HG03520 (cell line): Measurements from ENCODE around the gene ZNF853.
"Not testable (repeated sequence)": the region's sequence is repeated elsewhere in the genome, so short reads cannot be mapped to it uniquely, and the experiment has no call there.

ENCODE experiments used
- ATAC-seq: cut with Tn5 transposase; IDR thresholded peaks from one replicate; pipeline ENCODE4 v1.9.1; 2021; ENCODE audit warnings: mild to moderate bottlenecking, moderate library complexity; ENCODE audit not compliant: unreplicated experiment

ZNF853 gene

DNA sequence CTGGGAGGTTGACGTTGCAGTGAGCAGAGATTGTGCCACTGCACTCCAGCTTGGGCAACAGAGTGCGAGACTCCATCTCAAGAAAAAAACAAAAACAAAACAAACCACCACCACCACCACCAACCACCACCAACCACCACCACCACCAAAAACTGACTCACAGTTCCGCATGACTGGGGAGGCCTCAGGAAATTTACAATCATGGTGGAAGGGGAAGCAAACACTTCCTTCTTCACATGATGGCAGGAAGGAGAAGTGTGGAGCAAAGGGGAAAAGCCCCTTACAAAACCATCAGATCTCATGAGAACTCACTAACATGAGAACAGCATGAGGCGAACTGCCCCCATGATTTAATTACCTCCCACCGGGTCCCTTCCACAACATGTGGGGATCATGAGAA, 19.6 kb downstream of the ZNF853 start:
- ATAC-seq, result not testable (repeated sequence)

DNA sequence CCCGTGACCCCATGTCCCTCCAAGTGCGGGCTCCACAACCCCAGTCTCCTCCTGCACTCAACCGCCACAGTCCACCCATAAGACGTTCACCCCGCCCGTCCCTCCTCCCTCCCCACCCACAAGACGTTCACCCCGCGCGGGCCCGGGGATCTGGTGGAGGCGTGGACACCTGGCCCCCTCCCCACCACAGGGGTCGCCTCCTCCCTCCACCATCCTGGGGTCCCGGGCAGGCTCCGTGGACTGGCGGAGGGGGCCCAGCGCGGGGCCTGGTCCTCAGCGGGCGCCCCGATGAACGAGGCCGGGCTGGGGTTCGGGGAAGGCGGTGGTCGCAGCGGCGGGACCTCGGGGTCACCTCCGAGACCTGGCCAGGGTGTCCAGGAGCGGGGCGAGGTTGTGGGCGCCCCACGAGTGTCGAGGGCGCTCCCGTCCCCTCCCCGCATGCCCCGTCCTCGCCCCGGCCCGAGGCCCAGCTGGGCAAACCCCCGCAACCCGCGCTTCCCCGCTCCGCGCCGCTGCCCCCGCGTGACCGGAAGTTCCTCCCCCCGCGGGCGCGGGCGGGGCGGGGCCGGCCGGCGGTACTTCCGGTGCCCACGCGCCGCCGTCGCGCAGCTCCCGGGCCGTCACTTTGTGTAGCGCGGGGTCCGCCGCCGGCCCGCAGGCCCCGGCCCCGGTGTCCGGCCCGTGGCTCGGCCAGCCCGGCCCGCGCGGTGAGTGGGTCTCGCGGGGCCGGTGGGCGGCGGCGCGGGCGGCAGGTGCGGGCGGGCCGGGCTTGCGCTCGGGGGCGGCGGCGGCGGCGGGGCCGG, 21.5 kb downstream of the ZNF853 start, which contains the start of gene ZNF316:
Gene ZNF316, plus strand, starts transcription at position 578 of the 803 bp plus-strand sequence. CDS start 5,092 bp downstream, outside the sequence.
- peak; percentile 51 for ATAC-seq

DNA sequence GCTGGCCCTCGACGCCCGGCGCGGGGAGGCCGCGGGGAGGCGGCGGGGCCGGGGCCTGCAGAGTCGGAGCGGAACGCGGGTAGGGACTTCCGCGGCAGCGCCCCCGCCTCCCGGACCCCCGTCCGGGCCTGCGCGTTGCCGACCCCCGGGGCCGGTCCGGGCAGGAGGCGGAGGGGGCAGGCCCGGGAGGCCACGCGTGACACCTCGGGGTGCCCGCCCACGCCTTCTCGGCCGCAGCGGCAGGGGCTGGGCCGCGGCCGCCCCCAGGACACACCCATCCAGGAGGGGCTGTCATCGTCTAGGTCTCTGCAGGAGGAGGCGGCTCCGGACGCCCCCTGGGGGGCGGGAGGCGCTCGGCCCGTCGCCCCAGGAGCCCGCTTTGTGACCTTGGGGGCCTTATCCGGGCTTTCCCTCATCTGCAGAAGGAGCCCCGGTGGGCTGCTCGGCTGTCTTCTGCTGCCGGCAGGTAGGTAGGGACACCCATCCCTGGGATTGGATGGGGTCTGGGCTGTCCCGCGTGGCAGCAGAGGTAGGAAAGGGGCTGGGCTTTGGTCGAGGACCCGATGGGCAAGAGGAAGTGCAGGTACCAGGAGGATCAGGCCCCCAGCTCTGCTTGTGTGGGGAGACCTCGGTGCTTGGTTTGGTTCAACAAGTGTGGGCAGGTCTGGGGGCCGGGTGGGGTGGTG, 22.3 kb downstream of the ZNF853 start:
- peak; percentile 74 for ATAC-seq

DNA sequence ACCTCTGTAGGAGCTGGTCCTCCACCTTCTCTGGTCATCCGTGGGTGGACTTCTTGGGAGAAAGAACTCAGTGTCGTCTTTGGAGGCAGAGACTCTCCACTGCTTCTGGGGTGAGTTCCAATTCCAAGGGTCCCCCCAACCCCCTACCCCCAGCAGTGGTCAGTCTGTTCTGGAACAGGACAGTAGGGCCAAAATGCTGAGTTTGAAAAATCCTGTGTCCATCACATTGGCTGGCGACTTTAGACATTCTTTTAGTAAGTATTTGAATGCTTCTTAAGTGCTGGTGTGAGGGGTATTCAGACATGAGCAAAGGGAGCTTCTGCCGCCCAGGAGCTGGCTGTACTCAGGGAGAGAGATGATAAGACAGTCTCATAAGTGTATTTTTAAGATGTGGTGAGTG, 23.6 kb downstream of the ZNF853 start:
- ATAC-seq, result no peak

DNA sequence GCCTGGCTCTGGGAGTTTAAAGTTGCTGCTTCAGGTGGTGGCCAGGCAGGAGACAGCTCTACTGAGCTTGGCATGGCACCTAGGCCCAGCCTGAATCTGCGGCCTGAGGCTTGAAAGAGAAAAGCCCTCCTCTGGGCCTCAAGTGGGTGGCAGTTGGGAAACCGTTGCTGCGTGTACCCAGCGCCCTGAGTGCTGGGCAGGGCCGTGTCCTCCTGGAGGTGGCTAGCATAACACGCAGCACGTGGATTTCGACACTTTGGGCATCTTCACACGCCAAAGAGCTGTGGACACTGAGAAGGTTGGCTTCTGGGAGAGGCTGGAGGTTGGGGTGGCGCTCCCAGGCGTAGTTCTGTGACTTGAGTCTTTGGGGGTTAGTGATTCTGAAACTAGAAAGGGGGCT, 24.2 kb downstream of the ZNF853 start:
- ATAC-seq, result no peak

DNA sequence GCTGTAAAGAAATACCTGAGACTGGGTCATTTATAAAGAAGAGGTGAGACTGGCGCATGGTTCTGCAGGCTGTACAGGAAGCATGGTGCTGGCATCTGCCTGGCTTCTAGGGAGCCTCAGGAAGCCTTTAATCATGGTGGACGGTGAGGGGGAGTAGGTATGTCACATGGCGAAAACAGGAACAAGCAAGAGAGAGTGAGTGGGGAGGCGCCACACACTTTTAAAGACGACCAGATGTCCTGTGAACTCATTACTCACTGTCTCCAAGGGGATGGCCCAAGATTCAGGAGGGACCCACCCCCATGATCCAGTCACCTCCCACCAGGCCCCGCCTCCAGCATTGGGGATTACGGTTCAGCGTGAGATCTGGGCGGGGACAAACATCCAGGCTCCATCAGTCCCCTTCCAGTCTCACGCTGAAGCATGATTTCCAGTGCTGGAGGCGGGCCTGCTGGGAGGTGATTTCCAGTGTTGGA, 24.9 kb downstream of the ZNF853 start:
- no peak for ATAC-seq

DNA sequence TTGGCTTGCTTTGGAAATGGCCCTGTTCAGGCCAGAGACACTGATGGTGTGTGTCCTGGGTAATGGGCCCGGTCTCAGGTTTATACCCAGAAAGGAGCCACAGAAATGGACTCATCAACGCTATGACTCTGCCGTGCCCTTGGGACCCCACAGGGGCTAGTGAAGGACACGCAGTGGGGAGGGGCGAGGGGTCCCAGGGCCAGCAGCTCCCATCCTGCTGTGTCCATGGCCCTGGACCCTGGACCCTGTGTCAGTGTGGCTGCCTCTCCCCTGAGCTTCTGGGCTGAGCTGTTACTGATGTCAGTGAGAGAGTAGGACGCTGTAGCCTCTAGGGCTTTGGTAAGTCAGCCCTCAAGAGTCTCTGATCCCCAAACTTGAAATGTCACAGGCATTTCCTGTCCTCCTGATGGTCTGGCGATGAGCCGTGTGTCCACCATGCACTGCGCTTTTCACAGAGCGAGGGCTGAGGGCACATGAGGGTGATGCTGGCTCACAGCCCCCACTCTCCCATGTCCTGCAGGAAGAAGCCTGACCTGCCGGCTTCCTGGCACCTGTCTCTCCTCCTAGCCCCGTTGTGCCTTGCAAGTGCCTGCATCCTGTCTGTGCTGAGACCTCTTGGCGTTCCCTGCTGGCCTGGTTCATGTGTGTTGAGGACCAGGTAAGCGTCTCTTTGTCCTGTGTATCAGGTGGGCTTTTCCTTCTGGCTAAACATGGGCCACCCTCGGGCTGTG, 26.1 kb downstream of the ZNF853 start:
- no peak for ATAC-seq

DNA sequence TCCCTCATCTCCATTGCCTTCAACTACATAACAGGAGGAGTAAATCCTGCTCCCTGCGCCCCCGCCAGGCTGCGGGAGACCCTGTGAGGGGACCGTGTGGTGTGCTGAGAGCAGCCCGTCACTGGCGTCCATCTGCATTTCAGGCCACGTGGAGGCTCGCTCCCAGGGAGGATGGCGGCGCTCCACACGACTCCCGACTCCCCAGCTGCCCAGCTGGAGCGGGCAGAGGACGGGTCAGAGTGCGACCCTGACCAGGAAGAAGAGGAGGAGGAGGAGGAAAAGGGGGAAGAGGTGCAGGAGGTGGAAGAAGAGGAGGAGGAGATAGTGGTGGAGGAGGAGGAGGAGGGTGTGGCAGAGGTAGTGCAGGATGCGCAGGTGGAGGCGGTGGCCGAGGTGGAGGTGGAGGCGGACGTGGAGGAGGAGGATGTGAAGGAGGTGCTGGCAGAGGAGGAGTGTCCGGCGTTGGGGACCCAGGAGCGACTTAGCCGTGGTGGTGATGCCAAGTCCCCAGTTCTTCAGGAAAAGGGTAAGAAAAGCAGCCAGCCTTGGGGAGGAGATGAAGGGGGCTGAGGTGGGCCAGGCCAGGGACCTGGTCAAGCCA, 26.9 kb downstream of the ZNF853 start:
- ATAC-seq, result no peak

DNA sequence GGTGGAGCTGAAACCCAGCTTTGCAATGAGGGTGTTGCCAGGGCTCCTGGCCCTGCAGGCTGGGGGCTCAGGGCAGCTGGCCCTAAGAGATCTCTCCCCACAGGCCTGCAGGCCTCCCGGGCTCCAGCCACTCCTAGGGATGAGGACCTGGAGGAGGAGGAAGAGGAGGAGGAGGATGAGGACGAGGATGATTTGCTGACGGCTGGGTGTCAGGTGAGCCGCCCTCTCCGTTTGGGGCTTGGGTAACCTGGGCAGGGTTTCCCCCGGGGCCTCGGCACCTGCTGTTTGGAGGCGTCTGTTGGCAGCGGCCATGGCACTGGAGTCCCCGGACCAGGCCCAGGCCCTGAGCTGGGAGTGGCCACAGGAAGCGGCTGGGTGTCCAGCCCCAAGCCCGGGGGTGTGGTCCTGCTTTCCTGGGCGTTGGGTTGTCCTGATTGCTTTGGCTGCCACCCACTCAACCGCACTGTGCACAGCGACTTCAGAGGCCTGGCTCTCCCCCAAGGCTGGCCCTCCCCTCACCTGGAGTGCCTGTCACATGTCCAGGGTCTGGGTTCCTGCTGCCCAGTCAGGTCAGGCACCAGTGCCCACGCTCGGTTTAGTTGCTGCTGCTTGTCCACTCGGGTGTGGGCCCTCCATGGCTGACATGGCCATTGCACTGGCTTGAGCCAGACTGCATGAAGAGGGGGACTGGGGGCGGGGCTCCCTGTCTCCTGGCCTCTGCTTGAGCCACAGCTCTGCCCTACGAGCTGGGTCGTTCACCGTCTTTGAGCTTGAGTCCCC, 27.6 kb downstream of the ZNF853 start:
- no peak for ATAC-seq

DNA sequence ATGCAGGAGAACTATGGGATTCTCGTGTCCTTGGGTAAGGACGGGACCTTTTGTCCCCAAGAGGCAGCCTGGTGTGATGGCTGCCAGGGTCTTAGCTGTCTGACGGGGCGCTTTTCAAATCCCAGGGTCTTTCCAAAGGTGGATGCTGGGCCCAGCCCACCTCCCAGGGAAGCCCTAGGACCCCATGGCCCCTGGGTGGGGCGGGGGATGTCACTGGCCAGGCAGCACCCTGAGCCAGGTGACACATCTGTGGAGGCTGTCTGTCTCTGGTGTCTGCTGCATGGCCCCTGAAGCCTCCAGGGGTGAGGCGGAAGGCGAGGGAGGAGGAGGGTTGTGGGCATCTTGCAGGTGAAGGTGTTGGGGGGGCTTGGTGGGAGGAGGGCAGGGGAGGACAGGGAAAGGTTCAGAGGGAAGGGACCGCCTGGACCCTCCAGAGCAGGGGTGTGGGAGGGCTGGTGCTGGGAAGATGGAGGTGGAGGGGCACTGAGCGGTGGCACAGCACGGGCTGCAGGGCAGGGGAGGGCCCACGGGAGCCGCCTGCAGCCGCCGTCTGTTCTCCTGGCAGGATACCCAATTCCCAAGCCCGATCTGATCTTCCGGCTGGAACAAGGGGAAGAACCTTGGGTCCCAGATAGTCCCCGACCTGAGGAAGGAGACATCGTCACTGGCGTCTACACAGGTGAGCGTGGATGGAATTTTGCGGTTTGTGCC, 28.7 kb downstream of the ZNF853 start:
- ATAC-seq, result no peak

DNA sequence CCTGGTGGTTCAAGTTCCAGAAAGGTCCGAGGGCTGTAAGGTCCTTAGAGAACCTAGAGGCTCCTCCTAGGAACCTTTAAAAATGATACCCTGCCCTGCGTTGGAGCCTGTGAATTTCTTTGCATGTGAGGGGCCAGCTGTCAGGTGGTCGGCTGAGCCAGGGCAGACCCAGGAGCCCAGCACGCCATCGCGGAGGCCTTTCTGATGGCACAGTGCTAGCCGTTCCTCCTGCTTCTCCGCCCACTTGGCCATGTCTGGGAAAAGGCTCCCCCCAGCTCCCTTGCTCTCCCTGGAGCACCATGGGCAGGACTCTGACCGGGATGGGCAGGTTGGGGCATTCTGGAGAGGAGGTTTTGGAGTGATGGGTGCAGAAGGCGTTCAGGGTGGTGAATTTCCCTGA, 29.3 kb downstream of the ZNF853 start:
- ATAC-seq, result no peak

DNA sequence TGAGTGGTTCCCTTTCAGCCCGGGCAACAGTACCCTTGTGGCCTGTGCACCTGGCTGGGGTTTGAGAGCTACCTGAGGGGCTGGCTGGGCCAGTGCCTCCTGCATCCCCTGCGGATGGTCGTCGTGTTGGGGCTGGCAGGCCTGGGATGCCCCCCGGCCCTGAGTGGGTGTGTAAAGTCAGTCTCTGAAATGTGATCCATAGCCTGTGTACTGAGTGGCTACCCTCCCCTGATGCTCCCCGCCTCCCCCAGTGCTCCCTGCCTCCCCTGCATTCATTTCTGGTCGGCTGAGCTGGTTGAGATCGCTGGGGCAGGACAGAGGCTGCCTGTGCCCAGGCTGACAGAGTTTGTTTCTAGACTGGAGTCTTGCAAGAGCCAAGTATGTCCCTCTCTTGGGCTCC, 31.1 kb downstream of the ZNF853 start:
- no peak for ATAC-seq

DNA sequence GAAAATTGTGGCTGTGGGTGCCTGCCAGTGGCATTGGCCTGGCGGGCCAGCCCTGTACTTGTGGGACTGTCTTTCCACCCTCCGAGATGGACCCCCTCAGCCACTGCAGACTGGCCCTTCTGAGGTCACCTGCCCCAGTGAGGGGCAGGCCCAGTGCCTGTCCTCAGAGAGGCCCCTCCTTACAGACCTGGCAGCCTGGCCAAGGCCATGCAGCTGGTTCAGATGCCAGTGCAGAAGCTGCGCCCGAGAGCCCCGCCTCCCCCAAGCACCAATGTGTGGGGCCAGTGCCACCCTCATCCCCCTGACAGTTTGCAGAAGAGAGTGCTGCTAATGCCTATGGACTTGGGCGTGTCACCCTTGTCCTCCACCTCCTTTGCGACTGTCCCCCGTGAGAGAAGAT, 31.7 kb downstream of the ZNF853 start:
- no peak for ATAC-seq

DNA sequence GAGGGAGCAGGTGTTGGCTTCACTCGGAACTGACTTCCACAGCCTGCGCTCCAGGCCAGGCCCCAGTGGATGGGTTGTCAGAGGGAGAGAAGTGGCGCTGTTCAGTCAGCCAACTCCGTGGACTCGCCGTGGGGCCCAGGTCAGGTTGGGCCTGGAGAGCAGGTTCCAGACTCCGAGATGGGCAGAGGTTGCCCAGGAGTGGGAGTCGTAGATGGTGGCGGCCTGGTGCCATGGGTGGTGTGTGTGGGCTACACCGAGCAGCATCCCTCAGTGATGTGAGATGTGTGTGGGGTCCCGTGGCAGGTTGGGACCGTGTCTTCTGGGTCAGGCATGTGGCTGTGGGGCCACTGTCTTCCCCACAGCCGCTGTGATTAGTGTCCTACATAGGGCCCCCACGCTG, 32.1 kb downstream of the ZNF853 start:
- no peak for ATAC-seq

DNA sequence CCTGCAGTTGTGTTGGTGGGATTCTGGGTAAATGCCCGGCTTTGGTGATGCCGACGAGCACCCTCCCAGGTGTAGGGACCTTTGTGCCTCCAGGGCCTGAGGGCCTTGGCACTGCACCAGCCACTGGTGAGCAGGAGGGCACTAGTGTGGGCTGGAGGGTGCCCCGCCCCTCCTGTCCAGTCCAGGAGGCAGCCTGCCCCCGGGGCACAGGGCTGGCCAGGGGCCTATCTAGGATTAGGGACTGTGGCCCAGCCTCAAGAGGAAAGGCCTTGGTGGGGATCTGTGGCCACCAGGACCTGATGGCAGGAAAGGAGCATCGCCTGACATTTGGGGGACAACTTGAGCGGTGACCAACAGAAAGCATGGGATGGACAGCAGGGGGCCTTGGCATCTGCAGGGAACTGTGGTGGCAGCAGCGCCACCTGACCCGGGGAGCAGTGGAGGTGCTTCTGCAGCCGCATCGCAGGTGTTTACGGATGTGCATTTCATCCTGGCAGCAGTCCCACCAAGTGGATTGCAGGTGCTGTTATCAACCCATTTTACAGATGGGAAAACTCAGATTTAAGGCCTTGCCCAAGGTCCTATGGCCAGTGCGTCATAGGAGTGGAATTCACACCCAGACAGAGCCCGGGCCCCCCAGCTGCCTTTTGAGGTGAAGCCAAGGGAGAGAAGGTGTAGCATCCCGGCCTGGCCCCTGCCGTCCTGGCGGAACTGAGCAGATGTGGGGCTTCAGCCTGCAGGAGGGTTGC, 32.8 kb downstream of the ZNF853 start:
- ATAC-seq, result no peak

DNA sequence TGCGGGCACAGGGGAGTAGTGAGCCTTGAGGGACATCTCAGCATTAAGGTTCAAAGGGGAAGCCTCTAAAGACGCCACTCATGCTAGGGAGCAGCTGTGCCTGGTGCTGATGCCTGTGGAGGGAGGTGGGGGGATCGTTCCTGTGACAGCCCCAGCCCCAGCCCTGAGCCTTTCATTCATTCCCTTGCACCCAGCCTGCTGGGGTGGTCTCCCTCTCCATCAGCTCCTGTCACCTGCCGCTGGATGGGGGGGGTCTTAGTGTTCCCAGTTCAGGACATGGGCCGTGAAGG, 33.4 kb downstream of the ZNF853 start:
- ATAC-seq, result no peak

DNA sequence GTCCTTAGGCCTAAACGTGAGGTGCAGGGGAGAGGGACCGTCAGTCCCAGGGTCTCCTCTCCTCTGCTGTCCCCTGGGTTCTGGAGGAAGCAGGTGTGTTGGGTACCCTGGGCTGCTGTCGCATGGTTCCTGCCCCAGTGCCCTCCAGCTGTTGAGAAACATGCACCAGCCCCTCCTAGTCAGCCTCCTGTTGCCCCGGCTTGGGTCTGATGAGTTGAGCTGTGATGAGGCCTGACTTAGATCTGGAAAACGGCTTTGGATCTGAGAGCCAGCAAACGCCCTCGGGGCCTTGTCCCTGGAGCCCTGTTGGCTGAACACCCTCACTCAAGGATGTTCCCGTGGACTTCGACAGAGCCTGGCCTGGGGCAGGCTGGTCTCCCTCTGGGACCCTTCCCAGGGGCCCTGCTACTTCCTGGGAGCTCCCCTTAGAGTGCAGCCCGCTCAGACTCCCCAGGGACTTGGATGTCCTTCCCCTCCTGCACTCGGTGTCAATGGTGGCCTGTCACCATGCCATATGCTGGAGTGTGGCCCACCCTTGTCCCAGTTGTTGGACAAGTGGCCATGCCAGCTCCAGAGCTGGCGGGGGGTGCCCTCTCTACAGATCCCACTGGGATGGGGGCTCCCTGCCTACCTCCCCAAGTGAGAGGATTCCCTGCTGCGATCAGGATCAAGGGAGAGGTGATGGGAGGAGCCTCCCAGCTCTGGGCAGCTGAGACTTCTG, 34.0 kb downstream of the ZNF853 start:
- no peak for ATAC-seq

DNA sequence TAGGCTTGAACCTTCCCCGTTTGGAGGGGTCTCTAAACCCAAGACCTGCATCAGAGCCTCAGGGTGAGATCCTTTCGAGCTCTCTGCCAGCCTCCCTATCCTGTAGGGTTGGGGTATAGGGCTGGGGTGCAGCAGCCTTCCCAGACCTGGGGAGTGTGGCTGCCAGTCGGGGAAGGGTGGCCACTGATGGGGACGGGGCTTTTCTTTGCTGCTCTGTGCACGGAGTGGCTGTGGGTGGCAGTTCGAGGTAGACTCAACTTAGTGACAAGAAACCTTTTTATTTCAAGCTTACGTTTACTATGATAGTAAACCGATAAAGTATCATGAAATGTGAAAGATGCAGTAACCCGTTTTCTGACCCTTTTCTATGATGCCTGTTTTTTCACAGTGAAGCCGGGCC, 34.7 kb downstream of the ZNF853 start:
- ATAC-seq, result no peak
